Subcutaneous adipose tissue (tissue), 4 donors: Measurements from ENCODE around the gene PPP2R2B. TPM values are rescaled to one million over a fixed set of nuclear protein-coding genes. Genes with fewer than 3 reads are reported as not detected.

Source experiments
- CTCF ChIP-seq: fragments of 450-650 bp; IDR thresholded peaks from one replicate; pipeline ENCODE4 v1.5.1; 2016; ENCODE audit warnings: low read depth, mild to moderate bottlenecking, control low read depth, antibody characterized with exemption, moderate library complexity
- total RNA-seq, 4 donors: library from RNA; depleted of rRNA; stranded (reverse); fragments of >200 nt; gene quantifications; one replicate each; pipeline ENCODE4 v1.1.0, GENCODE V29; 2016

PPP2R2B gene
- total RNA-seq, 4 donors from 2014 or later = 0.34 to 0.66 TPM; not detected in 2

- no peak for TF ChIP-seq CTCF
Observed at GRCh38 chr5:146872188-146872587, 6.4 kb downstream of the PPP2R2B start.

GRCh38 chr5:146867996-146868708, 10.4 kb downstream of the PPP2R2B start:
- TF ChIP-seq CTCF = no peak

- no peak for TF ChIP-seq CTCF
Observed at GRCh38 chr5:146866263-146866662, 12.3 kb downstream of the PPP2R2B start.

- TF ChIP-seq CTCF = no peak
Observed at GRCh38 chr5:146862641-146863040, 15.9 kb downstream of the PPP2R2B start.

GRCh38 chr5:146860213-146860893, 18.2 kb downstream of the PPP2R2B start:
- no peak for TF ChIP-seq CTCF

GRCh38 chr5:146852089-146852488, 26.5 kb downstream of the PPP2R2B start:
- TF ChIP-seq CTCF = no peak

GRCh38 chr5:146851133-146851532, 27.4 kb downstream of the PPP2R2B start:
- TF ChIP-seq CTCF = no peak
